Anterior cingulate cortex (tissue), 58 donors: Measurements from ENCODE around the gene SMIM20.
"Not testable (repeated sequence)": the region's sequence is repeated elsewhere in the genome, so short reads cannot be mapped to it uniquely, and the experiment has no call there.

Experiments
- DNase-seq, 58 donors: peaks; one replicate each; lab custom pipeline; 2025; lab: John Stamatoyannopoulos, UW

SMIM20 gene

GRCh38 chr4:25890571-25891485 lies 23.2 kb upstream of the SMIM20 start:
- peak in 30 of 58 donors; percentile 3 to 63 (median 31) for DNase-seq

GRCh38 chr4:25892796-25893195 lies 21.2 kb upstream of the SMIM20 start:
- no peak for DNase-seq

GRCh38 chr4:25896776-25897539 lies 17.1 kb upstream of the SMIM20 start:
- peak in 2 of 58 donors; percentile 6 to 7 for DNase-seq

- no peak for DNase-seq
These were observed 13.7 kb upstream of the SMIM20 start for GRCh38 chr4:25900310-25900709.

GRCh38 chr4:25901030-25901430 lies 13.0 kb upstream of the SMIM20 start:
- peak in 22 of 58 donors; percentile 7 to 69 (median 32) for DNase-seq

GRCh38 chr4:25903900-25904747 lies 9.9 kb upstream of the SMIM20 start:
- peak in 1 of 58 donors; percentile 8 for DNase-seq

GRCh38 chr4:25904748-25905082 lies 9.3 kb upstream of the SMIM20 start:
- DNase-seq = no peak

- DNase-seq = no peak
These were observed 8.6 kb upstream of the SMIM20 start for GRCh38 chr4:25905371-25905770.

- not testable (repeated sequence) for DNase-seq
These were observed 7.9 kb upstream of the SMIM20 start for GRCh38 chr4:25906113-25906512.

GRCh38 chr4:25908491-25908901 lies 5.5 kb upstream of the SMIM20 start:
- DNase-seq = peak in 21 of 58 donors; percentile 7 to 78 (median 40)

- no peak for DNase-seq
These were observed 2.7 kb upstream of the SMIM20 start for GRCh38 chr4:25911356-25911755.

GRCh38 chr4:25913056-25913850 lies 767 bp upstream of the SMIM20 start:
- DNase-seq = peak in 11 of 58 donors; percentile 9 to 61 (median 29)

- DNase-seq = no peak
These were observed 791 bp downstream of the SMIM20 start for GRCh38 chr4:25914670-25915352.

- peak in 2 of 58 donors; percentile 21 to 30 for DNase-seq
These were observed 1.3 kb downstream of the SMIM20 start for GRCh38 chr4:25915353-25915705.

- no peak for DNase-seq
These were observed 2.9 kb downstream of the SMIM20 start for GRCh38 chr4:25916870-25917269.

GRCh38 chr4:25919676-25920075 lies 5.7 kb downstream of the SMIM20 start:
- no peak for DNase-seq

GRCh38 chr4:25921922-25922321 lies 7.9 kb downstream of the SMIM20 start:
- no peak for DNase-seq

- DNase-seq = no peak
These were observed 8.9 kb downstream of the SMIM20 start for GRCh38 chr4:25922812-25923369.

- DNase-seq = no peak
These were observed 9.7 kb downstream of the SMIM20 start for GRCh38 chr4:25923745-25924144.
